ENCODE data around the gene CES5A.
"Not testable (repeated sequence)": the region's sequence is repeated elsewhere in the genome, so short reads cannot be mapped to it uniquely, and the experiment has no call there.

CES5A gene

GRCh38 chr16:55875273-55875672 is at the start of gene CES5A:
Gene CES5A (minus strand): TSS chr16:55875373. CDS start chr16:55875221, 152 bp downstream.
- DNase-seq (ENCODE audit: low read depth in 2 of 2, low spot score in 1 of 2): no peak

GRCh38 chr16:55922662-55923061 is 47.5 kb upstream of the CES5A start:
- DNase-seq (ENCODE audit: low read depth in 2 of 2, low spot score in 1 of 2): no peak

GRCh38 chr16:55917373-55918160 is 42.4 kb upstream of the CES5A start:
- no peak for DNase-seq (ENCODE audit: low read depth in 2 of 2, low spot score in 1 of 2)

- no peak for DNase-seq (ENCODE audit: low read depth in 2 of 2, low spot score in 1 of 2)
Measured at GRCh38 chr16:55915096-55915827, 40.1 kb upstream of the CES5A start.

- no peak for DNase-seq (ENCODE audit: low read depth in 2 of 2, low spot score in 1 of 2)
Measured at GRCh38 chr16:55914383-55914782, 39.2 kb upstream of the CES5A start.

- DNase-seq (ENCODE audit: low read depth in 2 of 2, low spot score in 1 of 2): no peak
Measured at GRCh38 chr16:55913716-55914115, 38.5 kb upstream of the CES5A start.

GRCh38 chr16:55913121-55913520 is 37.9 kb upstream of the CES5A start:
- not testable (repeated sequence) for DNase-seq (ENCODE audit: low read depth in 2 of 2, low spot score in 1 of 2)

- no peak for DNase-seq (ENCODE audit: low read depth in 2 of 2, low spot score in 1 of 2)
Measured at GRCh38 chr16:55912022-55912421, 36.8 kb upstream of the CES5A start.

GRCh38 chr16:55911616-55912015 is 36.4 kb upstream of the CES5A start:
- DNase-seq (ENCODE audit: low read depth in 2 of 2, low spot score in 1 of 2): no peak

- no peak for DNase-seq (ENCODE audit: low read depth in 2 of 2, low spot score in 1 of 2)
Measured at GRCh38 chr16:55909876-55910275, 34.7 kb upstream of the CES5A start.

GRCh38 chr16:55908641-55909040 is 33.5 kb upstream of the CES5A start:
- no peak for DNase-seq (ENCODE audit: low read depth in 2 of 2, low spot score in 1 of 2)

- DNase-seq (ENCODE audit: low read depth in 2 of 2, low spot score in 1 of 2): no peak
Measured at GRCh38 chr16:55907661-55908060, 32.5 kb upstream of the CES5A start.

- DNase-seq (ENCODE audit: low read depth in 2 of 2, low spot score in 1 of 2): no peak
Measured at GRCh38 chr16:55906123-55906522, 30.9 kb upstream of the CES5A start.

- no peak for DNase-seq (ENCODE audit: low read depth in 2 of 2, low spot score in 1 of 2)
Measured at GRCh38 chr16:55905651-55906050, 30.5 kb upstream of the CES5A start.

GRCh38 chr16:55901566-55902217 is 26.5 kb upstream of the CES5A start:
- no peak for DNase-seq (ENCODE audit: low read depth in 2 of 2, low spot score in 1 of 2)

GRCh38 chr16:55900616-55901393 is 25.6 kb upstream of the CES5A start:
- DNase-seq (ENCODE audit: low read depth in 2 of 2, low spot score in 1 of 2): no peak

GRCh38 chr16:55899857-55900256 is 24.7 kb upstream of the CES5A start:
- DNase-seq (ENCODE audit: low read depth in 2 of 2, low spot score in 1 of 2): no peak

GRCh38 chr16:55898592-55898991 is 23.4 kb upstream of the CES5A start:
- no peak for DNase-seq (ENCODE audit: low read depth in 2 of 2, low spot score in 1 of 2)

- DNase-seq (ENCODE audit: low read depth in 2 of 2, low spot score in 1 of 2): no peak
Measured at GRCh38 chr16:55892821-55893220, 17.6 kb upstream of the CES5A start.

GRCh38 chr16:55889518-55889917 is 14.3 kb upstream of the CES5A start:
- DNase-seq (ENCODE audit: low read depth in 2 of 2, low spot score in 1 of 2): no peak

GRCh38 chr16:55888546-55888945 is 13.4 kb upstream of the CES5A start:
- DNase-seq (ENCODE audit: low read depth in 2 of 2, low spot score in 1 of 2): no peak
